Dedifferentiated amniotic fluid mesenchymal stem cell (primary cell): Measurements from ENCODE around the gene TASP1.
"Not testable (repeated sequence)": the region's sequence is repeated elsewhere in the genome, so short reads cannot be mapped to it uniquely, and the experiment has no call there.

Experiments
- DNase-seq: peaks from one replicate; pipeline ENCODE4 v3.0.0-alpha.2; 2016; ENCODE audit errors: extremely low spot score

Gene TASP1

GRCh38 chr20:13493143-13493542 is 145.6 kb downstream of the TASP1 start:
- DNase-seq: no peak

- no peak for DNase-seq
These were observed 146.7 kb downstream of the TASP1 start for GRCh38 chr20:13492001-13492481.

- DNase-seq: no peak
These were observed 151.5 kb downstream of the TASP1 start for GRCh38 chr20:13487202-13487601.

GRCh38 chr20:13486694-13487093 is 152.0 kb downstream of the TASP1 start:
- no peak for DNase-seq

GRCh38 chr20:13485576-13485975 is 153.2 kb downstream of the TASP1 start:
- no peak for DNase-seq

GRCh38 chr20:13485019-13485418 is 153.7 kb downstream of the TASP1 start:
- DNase-seq: not testable (repeated sequence)

- DNase-seq: not testable (repeated sequence)
These were observed 155.3 kb downstream of the TASP1 start for GRCh38 chr20:13483472-13483871.

GRCh38 chr20:13478366-13478765 is 160.4 kb downstream of the TASP1 start:
- no peak for DNase-seq

- no peak for DNase-seq
These were observed 164.3 kb downstream of the TASP1 start for GRCh38 chr20:13474467-13474866.

- no peak for DNase-seq
These were observed 169.5 kb downstream of the TASP1 start for GRCh38 chr20:13469262-13469661.

GRCh38 chr20:13468166-13468565 is 170.6 kb downstream of the TASP1 start:
- DNase-seq: no peak

- DNase-seq: no peak
These were observed 174.0 kb downstream of the TASP1 start for GRCh38 chr20:13464702-13465101.

- DNase-seq: no peak
These were observed 176.8 kb downstream of the TASP1 start for GRCh38 chr20:13461849-13462458.

GRCh38 chr20:13458860-13459451 is 179.8 kb downstream of the TASP1 start:
- no peak for DNase-seq

- DNase-seq: no peak
These were observed 181.2 kb downstream of the TASP1 start for GRCh38 chr20:13457487-13457886.

GRCh38 chr20:13455713-13456112 is 183.0 kb downstream of the TASP1 start:
- no peak for DNase-seq

GRCh38 chr20:13453367-13453766 is 185.4 kb downstream of the TASP1 start:
- DNase-seq: no peak

- no peak for DNase-seq
These were observed 186.1 kb downstream of the TASP1 start for GRCh38 chr20:13452470-13453124.

- no peak for DNase-seq
These were observed 188.8 kb downstream of the TASP1 start for GRCh38 chr20:13449868-13450434.

- no peak for DNase-seq
These were observed 191.1 kb downstream of the TASP1 start for GRCh38 chr20:13447385-13448180.

- DNase-seq: no peak
These were observed 195.0 kb downstream of the TASP1 start for GRCh38 chr20:13443690-13444089.

- DNase-seq: no peak
These were observed 195.7 kb downstream of the TASP1 start for GRCh38 chr20:13442986-13443385.
